ENCODE data around the gene POLR1F. TPM values are rescaled to one million over a fixed set of nuclear protein-coding genes. Genes with fewer than 3 reads are reported as not detected.
A peak's percentile ranks its signal among the peaks of the same experiment; 100 is the strongest.

Gene POLR1F, protein sequence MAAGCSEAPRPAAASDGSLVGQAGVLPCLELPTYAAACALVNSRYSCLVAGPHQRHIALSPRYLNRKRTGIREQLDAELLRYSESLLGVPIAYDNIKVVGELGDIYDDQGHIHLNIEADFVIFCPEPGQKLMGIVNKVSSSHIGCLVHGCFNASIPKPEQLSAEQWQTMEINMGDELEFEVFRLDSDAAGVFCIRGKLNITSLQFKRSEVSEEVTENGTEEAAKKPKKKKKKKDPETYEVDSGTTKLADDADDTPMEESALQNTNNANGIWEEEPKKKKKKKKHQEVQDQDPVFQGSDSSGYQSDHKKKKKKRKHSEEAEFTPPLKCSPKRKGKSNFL
- 42.3 and 42.8 TPM in 2 replicates for total RNA-seq (2014; rRNA removed; shearing (Covaris generic))

GRCh38 chr7:19708397-19709248 is at the start of gene POLR1F:
Gene POLR1F, minus strand, starts transcription at chr7:19709037. Its CDS starts 21 bp downstream, at chr7:19709016.
- no peaks in the 10 kb centered on the region for H3K9me3 ChIP-seq (replicated peaks)
- 0 out of 2 replicates have a peak, but pooled peaks cover 4% of the 10 kb centered on the region for H3K36me3 ChIP-seq
- H3K4me3 ChIP-seq = peak within 1 kb of the TSS; percentile 71
- H3K27me3 ChIP-seq (replicated peaks) = 0 out of 2 replicates have a peak, but pooled peaks cover 3% of the 10 kb centered on the region
- DNase-seq (ENCODE audit: low read depth in 1 of 2, low spot score in 2 of 2) = peak; percentile 92 to 97
- H3K4me1 ChIP-seq (replicated peaks) = peaks cover 24% of the 10 kb centered on the region
- peak within 1 kb of the TSS; percentile 56 for H3K27ac ChIP-seq

DNA sequence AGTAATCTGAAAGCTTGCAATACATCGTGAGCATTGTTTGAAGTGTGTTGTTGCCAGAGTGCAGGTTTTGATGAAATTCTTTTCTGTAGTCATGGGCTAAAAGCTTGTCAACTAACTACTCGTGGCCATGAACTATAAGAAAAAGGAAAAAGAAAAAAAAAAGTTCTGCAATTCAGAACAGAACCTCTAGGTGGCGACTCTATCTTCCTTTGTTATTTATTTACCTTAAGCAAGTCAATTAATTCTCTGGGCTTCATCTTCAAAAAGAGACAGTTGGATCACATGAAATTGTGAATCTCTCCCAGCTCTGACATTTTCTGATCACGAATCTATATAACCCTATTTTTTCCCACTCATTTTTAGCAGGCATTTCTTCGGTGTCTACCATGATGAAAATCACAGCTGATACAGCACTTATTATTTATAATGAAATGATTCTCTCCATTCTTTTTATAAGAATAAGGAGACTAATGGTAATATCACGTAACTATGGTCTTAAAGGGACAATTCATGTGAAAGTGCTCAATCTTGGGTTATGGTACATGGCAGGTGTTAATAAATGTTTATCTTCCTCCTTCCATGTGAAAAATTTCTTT is 45.8 kb upstream of the POLR1F start:
- DNase-seq (ENCODE audit: low read depth in 1 of 2, low spot score in 2 of 2) = peak in 1 of 2 experiments; percentile 60
- no peaks in the 10 kb centered on the region for H3K9me3 ChIP-seq (replicated peaks)
- H3K27ac ChIP-seq = no peak overlapping the region

GRCh38 chr7:19752020-19752419 is 43.2 kb upstream of the POLR1F start:
- no peaks in the 10 kb centered on the region for H3K36me3 ChIP-seq
- H3K27me3 ChIP-seq (replicated peaks) = no peaks in the 10 kb centered on the region; the same call in 1 of the 2 replicates
- no peaks in the 10 kb centered on the region for H3K9me3 ChIP-seq (replicated peaks)
- no peak for DNase-seq (ENCODE audit: low read depth in 1 of 2, low spot score in 2 of 2)
- no peak overlapping the region for H3K4me3 ChIP-seq
- H3K27ac ChIP-seq = no peak overlapping the region
- no peaks in the 10 kb centered on the region for H3K4me1 ChIP-seq (replicated peaks)

More for the DNA sequence above, 45.8 kb upstream of the POLR1F start:
- Histone ChIP-seq H3K4me1 (replicated peaks) (no peaks in the 10 kb centered on the region), H3K4me3 (no peak overlapping the region), H3K36me3 (no peaks in the 10 kb centered on the region), H3K27me3 (replicated peaks) (peaks cover 3% of the 10 kb centered on the region; the same call in 1 of the 2 replicates)

GRCh38 chr7:19749658-19750057 is 40.8 kb upstream of the POLR1F start:
- H3K27me3 ChIP-seq (replicated peaks) = no peaks in the 10 kb centered on the region; the same call in 1 of the 2 replicates

GRCh38 chr7:19747740-19748339 is 39.0 kb upstream of the POLR1F start:
- Histone ChIP-seq H3K4me3 (no peak overlapping the region), H3K27ac (no peak overlapping the region), H3K4me1 (replicated peaks) (no peaks in the 10 kb centered on the region), H3K27me3 (replicated peaks) (peaks cover 5% of the 10 kb centered on the region; the same call in 1 of the 2 replicates), H3K9me3 (replicated peaks) (no peaks in the 10 kb centered on the region), H3K36me3 (no peaks in the 10 kb centered on the region)
- DNase-seq (ENCODE audit: low read depth in 1 of 2, low spot score in 2 of 2) = no peak

More at GRCh38 chr7:19749658-19750057, 40.8 kb upstream of the POLR1F start:
- H3K9me3 ChIP-seq (replicated peaks) = no peaks in the 10 kb centered on the region
- no peaks in the 10 kb centered on the region for H3K36me3 ChIP-seq
- no peaks in the 10 kb centered on the region for H3K4me1 ChIP-seq (replicated peaks)
- no peak overlapping the region for H3K4me3 ChIP-seq
- H3K27ac ChIP-seq = no peak overlapping the region
- no peak for DNase-seq (ENCODE audit: low read depth in 1 of 2, low spot score in 2 of 2)

- Histone ChIP-seq H3K9me3 (replicated peaks) (no peaks in the 10 kb centered on the region), H3K36me3 (no peaks in the 10 kb centered on the region), H3K27ac (no peak overlapping the region), H3K4me3 (no peak overlapping the region), H3K4me1 (replicated peaks) (no peaks in the 10 kb centered on the region), H3K27me3 (replicated peaks) (peaks cover 7% of the 10 kb centered on the region)
- DNase-seq (ENCODE audit: low read depth in 1 of 2, low spot score in 2 of 2) = no peak
These were observed 35.2 kb upstream of the POLR1F start for GRCh38 chr7:19744075-19744474.

DNA sequence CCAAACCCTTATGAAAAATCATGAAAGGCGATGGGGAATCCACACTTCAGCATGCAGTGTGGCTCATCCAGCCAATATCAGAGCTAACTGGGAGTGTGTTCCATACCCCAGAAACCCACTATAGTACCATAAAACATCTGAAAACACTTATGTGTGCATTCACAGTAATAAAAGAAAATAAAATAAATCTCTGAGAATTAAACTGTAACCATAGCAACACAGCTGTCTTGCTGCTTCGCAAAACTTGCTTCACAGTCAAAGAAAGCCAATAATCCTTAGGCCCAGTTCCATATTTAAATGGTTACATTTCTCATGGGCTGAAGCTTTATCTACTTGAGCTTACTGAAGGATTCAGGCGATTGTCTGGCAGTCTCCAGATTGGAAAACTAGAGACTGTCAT is 19.9 kb upstream of the POLR1F start:
- peaks cover under 1% of the 10 kb centered on the region; the same call in 1 of the 2 replicates for H3K27me3 ChIP-seq (replicated peaks)
- no peaks in the 10 kb centered on the region for H3K4me1 ChIP-seq (replicated peaks)
- DNase-seq (ENCODE audit: low read depth in 1 of 2, low spot score in 2 of 2) = no peak
- no peaks in the 10 kb centered on the region for H3K9me3 ChIP-seq (replicated peaks)
- no peak overlapping the region for H3K4me3 ChIP-seq
- H3K36me3 ChIP-seq = no peaks in the 10 kb centered on the region
- no peak overlapping the region for H3K27ac ChIP-seq

DNA sequence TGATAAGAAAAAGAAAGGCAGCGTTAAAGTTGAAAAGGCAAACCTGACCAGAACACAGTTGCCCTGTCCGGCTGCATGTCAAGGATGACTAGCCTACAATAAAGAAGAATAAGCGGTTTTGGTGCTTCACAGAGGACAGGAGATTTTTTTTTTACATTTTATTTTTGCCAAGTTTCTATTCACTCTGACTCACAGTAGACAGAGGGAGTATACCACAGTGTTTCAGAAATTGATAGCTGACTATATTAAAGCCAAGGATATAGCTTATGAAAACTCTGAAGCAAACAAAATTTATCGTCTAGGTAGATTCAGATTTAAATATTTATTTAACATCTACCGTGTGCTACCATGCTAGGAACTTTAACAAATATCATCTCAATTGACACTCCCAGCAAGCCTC is 16.9 kb upstream of the POLR1F start:
- H3K9me3 ChIP-seq (replicated peaks) = no peaks in the 10 kb centered on the region
- peaks cover 5% of the 10 kb centered on the region for H3K27me3 ChIP-seq (replicated peaks)
- no peak for DNase-seq (ENCODE audit: low read depth in 1 of 2, low spot score in 2 of 2)
- H3K4me3 ChIP-seq = no peak overlapping the region
- H3K36me3 ChIP-seq = no peaks in the 10 kb centered on the region
- H3K27ac ChIP-seq = no peak overlapping the region
- H3K4me1 ChIP-seq (replicated peaks) = no peaks in the 10 kb centered on the region

- H3K4me3 ChIP-seq = no peak overlapping the region
These were observed 6.7 kb upstream of the POLR1F start for GRCh38 chr7:19715499-19715898.

DNA sequence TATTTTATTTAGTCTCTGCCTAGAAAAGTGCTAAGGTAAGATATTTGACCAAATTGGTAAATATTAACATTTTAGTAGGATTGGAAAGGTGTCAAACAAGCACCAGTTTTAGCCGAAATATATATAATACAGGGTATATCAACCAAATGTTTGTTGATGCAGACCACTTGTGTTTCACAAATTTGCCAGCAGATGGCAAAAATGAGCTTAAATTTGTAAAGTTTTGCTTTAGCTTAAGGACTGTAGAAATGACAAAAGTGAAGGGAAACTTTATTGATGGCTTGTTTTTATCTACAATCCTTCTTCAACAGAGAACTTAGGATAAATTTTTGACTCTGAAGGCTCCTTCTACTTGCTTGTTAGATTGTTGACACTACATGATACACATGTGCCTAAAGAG is 4.8 kb upstream of the POLR1F start:
- peaks cover 13% of the 10 kb centered on the region; the same call in 1 of the 2 replicates for H3K27me3 ChIP-seq (replicated peaks)
- H3K4me1 ChIP-seq (replicated peaks) = peaks cover 3% of the 10 kb centered on the region; the same call in 1 of the 2 replicates
- peak in 1 of 2 experiments; percentile 41 for DNase-seq (ENCODE audit: low read depth in 1 of 2, low spot score in 2 of 2)
- no peak overlapping the region for H3K27ac ChIP-seq
- H3K36me3 ChIP-seq = 0 out of 2 replicates have a peak, but pooled peaks cover 2% of the 10 kb centered on the region
- no peak overlapping the region for H3K4me3 ChIP-seq
- no peaks in the 10 kb centered on the region for H3K9me3 ChIP-seq (replicated peaks)

More at GRCh38 chr7:19715499-19715898, 6.7 kb upstream of the POLR1F start:
- Histone ChIP-seq H3K27ac (no peak overlapping the region), H3K27me3 (replicated peaks) (peaks cover 13% of the 10 kb centered on the region; the same call in 1 of the 2 replicates), H3K36me3 (no peaks in the 10 kb centered on the region), H3K4me1 (replicated peaks) (no peaks in the 10 kb centered on the region), H3K9me3 (replicated peaks) (no peaks in the 10 kb centered on the region)
- DNase-seq (ENCODE audit: low read depth in 1 of 2, low spot score in 2 of 2) = no peak

DNA sequence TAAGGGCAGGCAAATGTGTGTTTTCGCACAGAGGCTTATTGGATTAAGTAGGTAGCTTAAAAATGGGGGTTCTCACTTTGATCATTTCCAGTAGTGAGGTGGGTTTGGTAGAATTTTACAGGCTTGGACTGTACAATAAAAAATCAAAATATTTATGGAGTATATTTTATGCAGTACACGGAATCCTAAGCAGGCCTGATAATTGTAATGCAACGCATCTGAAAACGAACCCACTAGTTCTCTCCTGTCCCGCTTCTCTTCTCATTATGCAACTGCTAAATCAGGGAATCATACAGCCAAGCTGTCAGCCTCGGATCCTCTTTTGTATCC is 377 bp upstream of the POLR1F start:
- H3K27ac ChIP-seq = no peak overlapping the region; the same call in 1 of the 2 replicates
- H3K36me3 ChIP-seq = 0 out of 2 replicates have a peak, but pooled peaks cover 4% of the 10 kb centered on the region
- H3K9me3 ChIP-seq (replicated peaks) = no peaks in the 10 kb centered on the region
- 0 out of 2 replicates have a peak, but pooled peaks cover 3% of the 10 kb centered on the region for H3K27me3 ChIP-seq (replicated peaks)
- no peak for DNase-seq (ENCODE audit: low read depth in 1 of 2, low spot score in 2 of 2)
- peak overlapping the region; percentile 71 for H3K4me3 ChIP-seq
- H3K4me1 ChIP-seq (replicated peaks) = peaks cover 24% of the 10 kb centered on the region

DNA sequence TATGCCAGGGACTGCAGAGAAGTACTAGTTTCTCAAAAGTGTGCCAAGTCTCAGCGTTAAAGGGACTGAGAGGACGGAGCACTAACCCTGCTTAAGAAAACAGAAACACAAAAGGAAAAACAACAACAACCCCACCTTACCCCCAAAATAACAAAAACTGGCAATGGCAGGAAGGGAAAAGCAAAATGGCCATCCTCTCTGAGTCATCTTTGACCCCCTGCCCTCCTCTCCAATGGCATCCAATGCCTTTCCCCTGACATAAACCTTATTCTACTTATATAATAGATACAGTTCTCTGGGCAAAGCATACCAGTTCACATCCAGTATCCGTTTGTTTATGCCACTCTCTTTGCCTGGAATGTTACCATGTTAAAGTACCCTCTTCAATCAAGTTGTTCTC is 1.6 kb downstream of the POLR1F start:
- Histone ChIP-seq H3K27me3 (replicated peaks) (0 out of 2 replicates have a peak, but pooled peaks cover 3% of the 10 kb centered on the region), H3K4me1 (replicated peaks) (peaks cover 24% of the 10 kb centered on the region), H3K36me3 (peaks cover 8% of the 10 kb centered on the region; the same call in 1 of the 2 replicates), H3K9me3 (replicated peaks) (no peaks in the 10 kb centered on the region), H3K4me3 (0 out of 2 replicates have a peak overlapping the region, but pooled peaks have one; percentile 71), H3K27ac (no peak overlapping the region)
- DNase-seq (ENCODE audit: low read depth in 1 of 2, low spot score in 2 of 2) = no peak

GRCh38 chr7:19705663-19706062 is 3.2 kb downstream of the POLR1F start:
- Histone ChIP-seq H3K4me1 (replicated peaks) (peaks cover 24% of the 10 kb centered on the region), H3K4me3 (no peak overlapping the region), H3K36me3 (peaks cover 19% of the 10 kb centered on the region; the same call in 1 of the 2 replicates), H3K27ac (no peak overlapping the region), H3K27me3 (replicated peaks) (no peaks in the 10 kb centered on the region), H3K9me3 (replicated peaks) (no peaks in the 10 kb centered on the region)
- DNase-seq (ENCODE audit: low read depth in 1 of 2, low spot score in 2 of 2) = peak in 1 of 2 experiments; percentile 27

Measured in SJSA1 (cell line).